Gastrocnemius medialis (tissue), 4 donors: ENCODE results near the gene CD244.

ENCODE experiments used
- CTCF ChIP-seq, 5 experiments: fragments of 450-650 bp in 3 of 5; fragments of 200-600 bp in 2 of 5; sonication (generic) in 2 of 5; IDR thresholded peaks in 4 of 5; conservative IDR thresholded peaks in 1 of 5; 1 replicate in 4 of 5; 2 replicates in 1 of 5; pipeline ENCODE4 v1.5.1; 2016 to 2019; ENCODE audit warnings: antibody characterized with exemption in 5 of 5, mild to moderate bottlenecking in 3 of 5, moderate library complexity in 3 of 5
- POLR2A ChIP-seq, 2 donors: fragments of 450-650 bp; IDR thresholded peaks; one replicate each; pipeline ENCODE4 v1.6.1; 2017; ENCODE audit warnings: antibody characterized with exemption in 2 of 2, mild to moderate bottlenecking in 2 of 2, moderate library complexity in 2 of 2

GRCh38 chr1:160850993-160851392 lies 11.7 kb downstream of the CD244 start:
- TF ChIP-seq CTCF (IDR thresholded peaks at IDR 0.05 in 4 of 5, conservative IDR thresholded peaks at IDR 0.05 in 1 of 5) (no peak), POLR2A (IDR thresholded peaks at IDR 0.05) (no peak)
